Thyroid gland (tissue), 4 donors: Measurements from ENCODE around the gene TEX48.

Experiments used
- CTCF ChIP-seq, 6 experiments: fragments of 200-600 bp in 3 of 6; fragments of 450-650 bp in 3 of 6; sonication (generic) in 3 of 6; IDR thresholded peaks; one replicate each; pipeline ENCODE4 v1.5.1; 2016 to 2019; ENCODE audit warnings: antibody characterized with exemption in 6 of 6, mild to moderate bottlenecking in 2 of 6, inconsistent platforms in 1 of 6, moderate library complexity in 1 of 6
- POLR2A ChIP-seq, 2 donors: fragments of 450-650 bp; IDR thresholded peaks; one replicate each; pipeline ENCODE4 v1.6.1; 2017; ENCODE audit warnings: antibody characterized with exemption in 2 of 2, mild to moderate bottlenecking in 2 of 2, moderate library complexity in 1 of 2

GRCh38 chr9:114678130-114678529 lies 3.9 kb downstream of the TEX48 start:
- TF ChIP-seq CTCF (IDR thresholded peaks at IDR 0.05) (no peak), POLR2A (IDR thresholded peaks at IDR 0.05) (no peak)
